ENCODE data around the gene CREB3L1.
"Not testable (repeated sequence)": the region's sequence is repeated elsewhere in the genome, so short reads cannot be mapped to it uniquely, and the experiment has no call there.

Gene CREB3L1

GRCh38 chr11:46296528-46297448, 19.3 kb downstream of the CREB3L1 start:
- DNase-seq: no peak

- peak; percentile 39 to 42 for DNase-seq
Observed at GRCh38 chr11:46298699-46299433, 21.4 kb downstream of the CREB3L1 start.

GRCh38 chr11:46299451-46299961, 22.0 kb downstream of the CREB3L1 start:
- no peak for DNase-seq

GRCh38 chr11:46300270-46300669, 22.8 kb downstream of the CREB3L1 start:
- no peak for DNase-seq

- peak; percentile 48 to 65 for DNase-seq
Observed at GRCh38 chr11:46302866-46303265, 25.4 kb downstream of the CREB3L1 start.

GRCh38 chr11:46304036-46304435, 26.6 kb downstream of the CREB3L1 start:
- not testable (repeated sequence) for DNase-seq

GRCh38 chr11:46304605-46305179, 27.2 kb downstream of the CREB3L1 start:
- DNase-seq: no peak

GRCh38 chr11:46305295-46305694, 27.8 kb downstream of the CREB3L1 start:
- DNase-seq: peak; percentile 54 to 75

- no peak for DNase-seq
Observed at GRCh38 chr11:46306296-46306853, 28.9 kb downstream of the CREB3L1 start.

- DNase-seq: no peak
Observed at GRCh38 chr11:46307369-46307768, 29.9 kb downstream of the CREB3L1 start.

GRCh38 chr11:46307785-46308341, 30.4 kb downstream of the CREB3L1 start:
- DNase-seq: no peak

GRCh38 chr11:46308631-46309419, 31.4 kb downstream of the CREB3L1 start:
- peak; percentile 69 to 78 for DNase-seq

- peak; percentile 26 to 53 for DNase-seq
Observed at GRCh38 chr11:46309814-46310259, 32.4 kb downstream of the CREB3L1 start.

- DNase-seq: peak; percentile 77 to 79
Observed at GRCh38 chr11:46315033-46315738, 37.7 kb downstream of the CREB3L1 start.

GRCh38 chr11:46315783-46316563, 38.5 kb downstream of the CREB3L1 start:
- no peak for DNase-seq

- no peak for DNase-seq
Observed at GRCh38 chr11:46319074-46319453, 41.6 kb downstream of the CREB3L1 start.

- peak; percentile 86 to 93 for DNase-seq
Observed at GRCh38 chr11:46321757-46322156, 44.3 kb downstream of the CREB3L1 start.

- no peak for DNase-seq
Observed at GRCh38 chr11:46322759-46323158, 45.3 kb downstream of the CREB3L1 start.

GRCh38 chr11:46326813-46327416, 49.5 kb downstream of the CREB3L1 start:
- DNase-seq: no peak

All from inflammatory macrophage (primary cell).